ENCODE results near the gene ZNF410.

The ZNF410 gene

GRCh38 chr14:73958591-73958990, 71.9 kb downstream of the ZNF410 start:
- TF ChIP-seq, protein P1, sequence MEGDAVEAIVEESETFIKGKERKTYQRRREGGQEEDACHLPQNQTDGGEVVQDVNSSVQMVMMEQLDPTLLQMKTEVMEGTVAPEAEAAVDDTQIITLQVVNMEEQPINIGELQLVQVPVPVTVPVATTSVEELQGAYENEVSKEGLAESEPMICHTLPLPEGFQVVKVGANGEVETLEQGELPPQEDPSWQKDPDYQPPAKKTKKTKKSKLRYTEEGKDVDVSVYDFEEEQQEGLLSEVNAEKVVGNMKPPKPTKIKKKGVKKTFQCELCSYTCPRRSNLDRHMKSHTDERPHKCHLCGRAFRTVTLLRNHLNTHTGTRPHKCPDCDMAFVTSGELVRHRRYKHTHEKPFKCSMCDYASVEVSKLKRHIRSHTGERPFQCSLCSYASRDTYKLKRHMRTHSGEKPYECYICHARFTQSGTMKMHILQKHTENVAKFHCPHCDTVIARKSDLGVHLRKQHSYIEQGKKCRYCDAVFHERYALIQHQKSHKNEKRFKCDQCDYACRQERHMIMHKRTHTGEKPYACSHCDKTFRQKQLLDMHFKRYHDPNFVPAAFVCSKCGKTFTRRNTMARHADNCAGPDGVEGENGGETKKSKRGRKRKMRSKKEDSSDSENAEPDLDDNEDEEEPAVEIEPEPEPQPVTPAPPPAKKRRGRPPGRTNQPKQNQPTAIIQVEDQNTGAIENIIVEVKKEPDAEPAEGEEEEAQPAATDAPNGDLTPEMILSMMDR (IDR thresholded peaks at IDR 0.05; ENCODE audit: low read depth, low read length, missing control alignments): peak; percentile 7
- in situ Hi-C loops (cut with HindIII; ENCODE audit: low pct_ligation_motif_present, low sequenced_read_pairs): no loop called here
- peaks cover 54% of the 10 kb centered on the region for H3K36me3 ChIP-seq (replicated peaks)
- DNase-seq: no peak
- no peak overlapping the region for H3K27ac ChIP-seq
- no peak overlapping the region for H3K4me3 ChIP-seq (ENCODE audit: low read depth, low read length)
- no peaks in the 10 kb centered on the region for H3K27me3 ChIP-seq (replicated peaks)

DNA sequence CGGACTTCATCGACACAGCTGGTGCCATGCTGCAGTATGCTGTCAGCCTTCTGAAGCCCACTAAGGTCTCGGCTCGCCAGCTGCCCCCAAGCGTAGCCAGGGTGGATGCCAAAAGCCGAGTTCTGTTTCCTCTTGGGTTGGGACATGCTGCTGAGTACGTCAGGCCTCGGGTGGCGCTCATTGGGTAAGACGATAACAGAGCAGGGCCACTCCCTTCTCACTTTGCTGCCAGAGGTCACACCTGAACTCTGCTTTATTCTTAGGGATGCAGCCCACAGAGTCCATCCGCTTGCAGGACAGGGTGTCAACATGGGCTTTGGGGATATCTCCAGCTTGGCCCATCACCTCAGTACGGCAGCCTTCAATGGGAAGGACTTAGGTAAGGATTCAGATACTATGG, 74.5 kb downstream of the ZNF410 start:
- H3K36me3 ChIP-seq (replicated peaks): peaks cover 46% of the 10 kb centered on the region
- in situ Hi-C loops (cut with HindIII; ENCODE audit: low pct_ligation_motif_present, low sequenced_read_pairs): no loop called here

DNA sequence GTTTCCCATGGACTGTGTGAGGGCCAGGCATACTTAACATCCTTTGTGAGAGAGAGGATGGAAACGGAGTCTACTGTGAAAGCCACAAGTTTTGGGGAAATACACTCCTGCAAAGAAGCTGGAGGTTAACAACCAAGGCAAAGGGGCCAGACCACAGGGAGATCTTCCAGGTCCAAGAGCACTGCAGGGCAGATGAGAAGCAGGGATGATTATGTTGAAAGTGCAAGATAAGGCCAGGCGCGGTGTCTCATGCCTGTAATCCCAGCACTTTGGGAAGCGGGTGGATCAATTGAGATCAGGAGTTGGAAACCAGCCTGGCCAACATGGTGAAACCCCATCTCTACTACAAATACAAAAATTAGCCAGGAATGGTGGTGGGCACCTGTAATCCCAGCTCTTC, 78.6 kb downstream of the ZNF410 start:
- TF ChIP-seq, protein P1 (IDR thresholded peaks at IDR 0.05; ENCODE audit: low read depth, low read length, missing control alignments): no peak
- no peak overlapping the region for H3K4me3 ChIP-seq (ENCODE audit: low read depth, low read length)
- no peaks in the 10 kb centered on the region for H3K27me3 ChIP-seq (replicated peaks)
- no peak for DNase-seq
- H3K27ac ChIP-seq: no peak overlapping the region
- in situ Hi-C loops (cut with HindIII; ENCODE audit: low pct_ligation_motif_present, low sequenced_read_pairs): no loop called here
- peaks cover 36% of the 10 kb centered on the region for H3K36me3 ChIP-seq (replicated peaks)

More for the DNA sequence above, 74.5 kb downstream of the ZNF410 start:
- no peak for DNase-seq
- no peaks in the 10 kb centered on the region for H3K27me3 ChIP-seq (replicated peaks)
- TF ChIP-seq, protein P1 (IDR thresholded peaks at IDR 0.05; ENCODE audit: low read depth, low read length, missing control alignments): no peak
- H3K4me3 ChIP-seq (ENCODE audit: low read depth, low read length): no peak overlapping the region
- H3K27ac ChIP-seq: no peak overlapping the region

- DNase-seq: no peak
- Histone ChIP-seq H3K36me3 (replicated peaks) (peaks cover 13% of the 10 kb centered on the region), H3K4me3 (ENCODE audit: low read depth, low read length) (no peak overlapping the region), H3K27ac (no peak overlapping the region), H3K27me3 (replicated peaks) (no peaks in the 10 kb centered on the region)
- TF ChIP-seq, protein P1 (IDR thresholded peaks at IDR 0.05; ENCODE audit: low read depth, low read length, missing control alignments): no peak
- in situ Hi-C loops (cut with HindIII; ENCODE audit: low pct_ligation_motif_present, low sequenced_read_pairs): no loop called here
Observed at GRCh38 chr14:73968885-73969284, 82.2 kb downstream of the ZNF410 start.

GRCh38 chr14:73973497-73973896, 86.8 kb downstream of the ZNF410 start:
- TF ChIP-seq, protein P1 (IDR thresholded peaks at IDR 0.05; ENCODE audit: low read depth, low read length, missing control alignments): no peak
- in situ Hi-C loops (cut with HindIII; ENCODE audit: low pct_ligation_motif_present, low sequenced_read_pairs): no loop called here
- no peak overlapping the region for H3K4me3 ChIP-seq (ENCODE audit: low read depth, low read length)
- no peak overlapping the region for H3K27ac ChIP-seq
- DNase-seq: no peak
- H3K36me3 ChIP-seq (replicated peaks): peaks cover 6% of the 10 kb centered on the region
- H3K27me3 ChIP-seq (replicated peaks): no peaks in the 10 kb centered on the region

- no peak overlapping the region for H3K27ac ChIP-seq
- TF ChIP-seq, protein P1 (IDR thresholded peaks at IDR 0.05; ENCODE audit: low read depth, low read length, missing control alignments): no peak
- in situ Hi-C loops (cut with HindIII; ENCODE audit: low pct_ligation_motif_present, low sequenced_read_pairs): no loop called here
- DNase-seq: no peak
- peaks cover 2% of the 10 kb centered on the region for H3K36me3 ChIP-seq (replicated peaks)
- H3K4me3 ChIP-seq (ENCODE audit: low read depth, low read length): no peak overlapping the region
- H3K27me3 ChIP-seq (replicated peaks): no peaks in the 10 kb centered on the region
Observed at GRCh38 chr14:73976125-73976524, 89.5 kb downstream of the ZNF410 start.

Measured in brain microvascular endothelial cell (primary cell).